ENCODE measurements around the gene PINLYP. TPM values are rescaled to one million over a fixed set of nuclear protein-coding genes. Genes with fewer than 3 reads are reported as not detected.

PINLYP gene
- total RNA-seq, 1 donor from 2014 or later = 7.0 TPM

DNA sequence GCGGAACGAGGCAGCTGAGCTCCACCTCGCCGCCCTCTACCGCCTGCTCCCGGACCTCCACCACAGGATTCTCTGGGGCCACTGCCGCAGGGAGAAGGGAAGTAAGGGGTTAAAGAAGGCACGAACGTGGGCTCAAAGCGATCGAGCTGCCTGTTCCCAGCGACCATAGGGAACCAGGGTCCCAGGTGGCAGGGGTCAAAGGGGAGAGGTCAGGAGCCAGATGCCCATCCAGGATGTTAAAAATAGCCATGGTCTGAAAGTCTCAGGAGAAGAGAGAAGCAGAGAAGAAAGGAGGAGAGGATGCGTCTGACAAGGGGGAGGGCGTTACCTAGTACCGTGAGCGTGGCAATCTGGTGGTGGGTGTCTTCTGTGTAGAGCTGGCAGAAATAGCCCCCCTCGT is 51.2 kb downstream of the PINLYP start:
- intact Hi-C loops (cut with micrococcal nuclease) = no loop called here

DNA sequence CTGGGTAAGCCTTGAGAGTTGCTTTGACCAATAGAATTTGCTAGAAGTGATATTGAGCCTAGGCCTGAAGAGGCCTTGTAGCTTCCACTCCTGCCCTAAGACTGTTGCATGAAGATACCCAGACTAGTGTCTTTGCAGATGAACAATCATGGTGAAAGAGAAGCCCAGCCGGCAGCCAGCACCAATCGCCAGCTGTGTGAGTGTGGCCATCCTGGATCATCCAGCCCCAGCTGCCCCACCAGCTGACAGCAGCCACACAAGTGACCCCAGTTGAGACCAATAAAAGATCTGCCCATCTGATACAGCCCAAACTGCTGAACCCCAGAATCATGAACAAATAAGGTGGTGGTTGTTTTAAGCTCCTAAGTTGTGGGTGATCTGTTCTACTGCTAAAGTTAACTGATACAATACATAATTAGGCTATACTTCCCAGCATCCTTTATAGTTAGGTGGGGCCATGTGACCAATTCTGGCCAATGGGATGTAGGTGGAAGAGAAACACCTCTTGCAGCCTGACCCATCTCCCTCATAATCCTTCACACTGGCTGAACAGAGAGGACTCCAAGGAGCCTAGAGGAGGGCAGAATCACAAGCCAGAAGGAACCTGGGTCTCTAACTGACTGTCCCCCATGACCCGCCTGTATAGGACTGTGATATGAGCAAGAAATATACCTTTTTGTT is 53.2 kb downstream of the PINLYP start:
- intact Hi-C loops (cut with micrococcal nuclease) = no loop called here

DNA sequence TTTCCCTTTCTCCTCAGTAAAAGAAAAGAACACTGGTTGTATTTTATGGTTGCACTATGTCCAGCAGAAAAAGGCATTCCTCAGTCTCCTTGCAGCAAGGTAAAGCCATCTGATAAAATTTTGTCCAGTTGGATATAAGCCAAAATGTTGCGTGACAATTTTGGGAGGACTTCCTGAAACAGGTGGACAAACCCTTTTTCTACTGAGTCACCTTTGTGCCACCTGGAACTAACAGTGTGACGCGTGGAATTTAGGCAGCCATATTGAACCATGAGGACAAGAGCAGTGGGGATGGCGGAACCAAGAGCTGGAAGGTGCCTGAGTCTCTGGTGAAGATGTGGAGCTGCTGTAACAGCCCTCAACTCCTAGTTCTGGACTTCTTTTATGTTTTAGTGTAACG is 55.9 kb downstream of the PINLYP start:
- intact Hi-C loops (cut with micrococcal nuclease) = no loop called here

Other genes starting within 250 kb of the PINLYP start
- gene CD177, start 222.1 kb upstream of the PINLYP start, total RNA-seq = not detected in 2 replicates
- gene TEX101, start 160.9 kb upstream of the PINLYP start, total RNA-seq = not detected in 2 replicates
- 0.39 and 0.64 TPM in 2 replicates for gene LYPD3, start 110.2 kb upstream of the PINLYP start, total RNA-seq
- gene PHLDB3, start 71.1 kb upstream of the PINLYP start, total RNA-seq = 17.3 and 20.2 TPM in 2 replicates
- 54.9 and 55.5 TPM in 2 replicates for gene ETHE1, start 48.6 kb upstream of the PINLYP start, total RNA-seq
- gene ZNF575, start 42.6 kb upstream of the PINLYP start, total RNA-seq = 3.1 and 3.7 TPM in 2 replicates
- gene XRCC1, start 274 bp upstream of the PINLYP start, total RNA-seq = 34.6 and 36.2 TPM in 2 replicates
- gene IRGQ, start 20.3 kb downstream of the PINLYP start, total RNA-seq = 13.8 and 14.9 TPM in 2 replicates
- gene ZNF576, start 20.8 kb downstream of the PINLYP start, total RNA-seq = 15.6 and 17.5 TPM in 2 replicates
- gene SRRM5, start 36.3 kb downstream of the PINLYP start, total RNA-seq = 0.59 and 0.82 TPM in 2 replicates
- gene ZNF428, start 43.8 kb downstream of the PINLYP start, total RNA-seq = 29.0 TPM in 2 replicates
- gene CADM4, start 64.0 kb downstream of the PINLYP start, total RNA-seq = 0.16 TPM in 2 replicates
- 11.7 and 12.5 TPM in 2 replicates for gene PLAUR, start 94.4 kb downstream of the PINLYP start, total RNA-seq
- gene IRGC, start 140.3 kb downstream of the PINLYP start, total RNA-seq = not detected in 2 replicates
- 71.9 and 73.9 TPM in 2 replicates for gene SMG9, start 179.2 kb downstream of the PINLYP start, total RNA-seq
- 36.9 and 39.9 TPM in 2 replicates for gene KCNN4, start 205.2 kb downstream of the PINLYP start, total RNA-seq
- gene LYPD5, start 226.6 kb downstream of the PINLYP start, total RNA-seq = 0.45 and 0.57 TPM in 2 replicates

All from T-helper 2 cell treated with Interferon-gamma antibody and Interleukin-4, amounts not matched to agents 100 ng/mL and 5 ng/mL, for 36 hours (primary cell).